HG03460 (cell line): Measurements from ENCODE around the gene BOLA2B.
A peak's percentile ranks its signal among the peaks of the same experiment; 100 is the strongest.
"Not testable (repeated sequence)": the region's sequence is repeated elsewhere in the genome, so short reads cannot be mapped to it uniquely, and the experiment has no call there.

ENCODE experiments used
- ATAC-seq: cut with Tn5 transposase; IDR thresholded peaks from one replicate; pipeline ENCODE4 v1.9.1; 2021; ENCODE audit not compliant: unreplicated experiment

The BOLA2B gene

DNA sequence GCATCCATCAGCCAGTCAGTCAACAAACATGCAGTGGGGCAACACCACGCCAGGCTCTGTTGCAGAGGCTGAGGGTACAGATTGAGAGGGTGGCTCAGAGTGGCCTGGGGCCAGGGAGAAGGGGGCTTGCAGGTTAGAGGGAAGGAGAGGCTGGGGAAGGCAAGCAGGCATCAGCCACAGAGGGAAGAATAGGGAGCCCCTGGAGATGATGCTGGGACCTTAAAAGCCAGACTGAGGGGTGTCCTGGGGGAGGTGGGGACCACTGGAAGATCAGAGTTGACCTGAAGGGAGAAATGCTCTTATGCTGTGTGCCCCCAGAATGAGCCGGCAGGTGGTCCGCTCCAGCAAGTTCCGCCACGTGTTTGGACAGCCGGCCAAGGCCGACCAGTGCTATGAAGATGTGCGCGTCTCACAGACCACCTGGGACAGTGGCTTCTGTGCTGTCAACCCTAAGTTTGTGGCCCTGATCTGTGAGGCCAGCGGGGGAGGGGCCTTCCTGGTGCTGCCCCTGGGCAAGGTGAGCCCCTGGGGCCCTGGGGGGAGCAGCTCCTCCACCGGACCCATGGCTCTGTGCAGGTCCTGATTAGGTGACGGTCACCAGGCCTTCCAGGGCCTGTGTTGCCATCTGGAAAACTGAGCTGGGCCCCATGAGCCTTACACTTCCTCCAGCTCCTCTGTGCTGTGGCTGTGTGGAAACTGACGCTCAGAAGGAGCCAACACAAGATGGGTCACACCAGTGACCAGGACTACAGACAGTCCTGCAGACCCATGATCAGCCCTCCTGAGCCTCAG, 8.4 kb downstream of the BOLA2B start:
- peak; percentile 4 for ATAC-seq

DNA sequence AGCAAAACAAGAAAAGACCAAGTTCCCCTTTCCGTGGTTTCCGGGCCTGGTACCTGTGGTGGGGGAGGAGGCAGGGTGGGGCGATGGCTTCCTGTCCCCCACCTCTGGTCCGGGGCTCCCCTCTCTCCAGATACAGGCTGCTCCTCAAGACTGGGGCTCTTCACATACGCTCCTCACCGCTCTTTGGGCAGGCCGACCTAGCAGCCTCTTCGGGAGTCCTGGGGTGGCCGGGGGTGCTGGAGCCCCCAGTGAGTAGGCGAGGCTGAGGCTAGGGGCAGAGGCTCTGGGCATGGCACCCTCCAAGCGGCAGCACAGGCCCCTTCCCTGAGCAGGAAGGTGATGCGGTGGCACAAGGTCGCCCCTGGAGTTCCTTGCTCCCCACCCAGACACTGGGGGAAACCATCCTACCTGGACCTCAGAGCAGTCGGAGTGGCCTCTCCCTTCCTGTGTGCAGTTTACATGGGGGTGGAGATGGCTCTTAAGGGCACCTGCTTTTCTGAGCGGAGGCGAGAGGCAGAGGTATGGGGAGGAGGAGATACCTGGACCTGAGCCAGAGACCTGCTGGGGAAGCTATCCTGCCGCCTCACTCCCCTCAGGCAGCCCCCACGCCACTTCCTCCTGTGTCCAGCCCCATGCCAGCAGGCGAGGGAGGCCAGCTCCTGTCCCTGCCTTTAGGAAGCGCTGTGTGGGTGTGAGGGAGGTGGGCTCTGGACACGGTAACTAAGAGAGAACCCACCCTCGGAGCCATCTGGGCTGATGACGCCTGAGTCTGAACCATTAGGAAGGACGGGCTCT, 9.2 kb downstream of the BOLA2B start:
- ATAC-seq: peak; percentile 37

DNA sequence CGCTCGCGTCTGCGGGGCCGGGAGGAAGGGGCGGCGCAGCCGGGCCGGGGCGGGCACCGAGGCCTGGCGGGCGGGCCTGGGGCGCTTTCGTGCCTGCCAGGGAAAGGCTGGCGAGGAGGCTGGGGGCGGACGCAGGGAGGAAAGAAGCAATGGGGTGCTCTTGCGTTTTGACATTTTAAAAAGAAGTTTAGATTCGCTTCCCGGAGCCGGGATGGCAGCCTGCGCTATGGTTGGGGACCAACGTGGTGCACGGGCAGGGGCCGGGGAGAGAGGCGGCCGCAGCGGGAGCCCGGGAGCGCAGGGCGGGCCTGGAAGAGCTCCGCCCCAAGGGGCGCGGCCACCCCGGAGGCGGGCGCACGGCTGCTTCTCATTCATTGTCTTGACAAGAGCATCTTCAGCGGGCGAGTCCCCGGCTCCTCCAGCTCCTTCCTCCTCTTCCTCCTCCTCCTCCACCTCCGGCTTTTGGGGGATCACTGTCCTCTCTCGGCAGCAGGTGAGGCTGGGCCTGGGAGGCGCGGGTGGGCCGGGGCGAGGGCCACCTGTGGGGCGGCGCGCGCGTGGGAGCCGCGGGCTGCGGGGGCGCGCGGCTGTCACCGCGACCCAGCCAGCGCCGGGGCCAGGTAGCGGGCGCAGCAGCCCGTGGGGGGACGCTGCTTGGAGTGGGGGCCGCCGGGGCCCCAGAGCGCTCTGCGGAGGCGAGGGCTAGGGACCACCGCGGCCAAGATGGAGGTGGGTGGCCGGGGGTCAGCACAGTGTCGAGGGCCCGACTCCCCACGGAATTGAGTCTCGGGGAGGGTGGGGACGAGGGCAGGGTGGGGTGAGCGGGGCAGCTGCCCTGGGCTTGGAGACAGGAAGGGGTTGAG, 10.0 kb downstream of the BOLA2B start, which contains the start of gene CORO1A:
CORO1A (plus strand) TSS at position 370 of the 863 bp plus-strand sequence. CDS start 1,608 bp downstream, outside the sequence.
- ATAC-seq: peak; percentile 48

- ATAC-seq: no peak
Measured at GRCh38 chr16:30180741-30181140, 12.7 kb downstream of the BOLA2B start.

DNA sequence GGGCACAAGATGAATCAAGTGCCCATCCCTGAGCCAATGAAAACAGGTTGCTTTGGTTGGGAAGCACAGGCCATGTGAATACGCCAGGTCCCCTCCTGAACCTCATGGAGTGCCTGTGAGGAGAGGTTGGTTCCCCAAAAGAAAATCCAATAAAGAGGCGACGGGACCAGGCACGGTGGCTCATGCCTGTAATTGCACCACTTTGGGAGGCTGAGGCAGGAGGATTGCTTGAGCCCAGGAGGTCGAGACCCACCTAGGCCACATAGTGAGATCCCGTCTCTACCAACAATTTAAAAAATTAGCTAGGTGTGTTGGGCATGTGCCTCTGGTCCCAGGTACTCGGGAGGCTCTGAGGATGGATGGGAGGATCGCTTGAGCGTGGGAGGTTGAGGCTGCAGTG, 13.5 kb downstream of the BOLA2B start:
- no peak for ATAC-seq

- ATAC-seq: no peak
Measured at GRCh38 chr16:30179195-30179594, 14.3 kb downstream of the BOLA2B start.

DNA sequence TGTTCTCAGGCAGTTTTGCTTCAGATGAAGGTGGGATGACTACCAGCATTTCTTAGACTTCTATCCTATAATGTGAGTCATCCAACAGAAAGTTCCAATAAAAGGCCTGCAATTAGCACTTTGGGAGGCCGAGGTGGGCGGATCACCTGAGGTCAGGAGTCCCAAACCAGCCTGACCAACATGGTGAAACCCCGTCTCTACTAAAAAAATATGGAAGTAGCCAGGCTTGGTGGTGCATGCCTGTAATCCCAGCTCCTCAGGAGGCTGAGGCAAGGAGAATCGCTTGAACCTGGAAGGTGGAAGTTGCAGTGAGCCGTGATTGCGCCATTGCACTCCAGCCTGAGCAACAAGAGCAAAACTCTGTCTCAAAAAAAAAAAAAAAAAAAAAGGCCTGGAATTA, 16.6 kb downstream of the BOLA2B start:
- ATAC-seq: not testable (repeated sequence)

DNA sequence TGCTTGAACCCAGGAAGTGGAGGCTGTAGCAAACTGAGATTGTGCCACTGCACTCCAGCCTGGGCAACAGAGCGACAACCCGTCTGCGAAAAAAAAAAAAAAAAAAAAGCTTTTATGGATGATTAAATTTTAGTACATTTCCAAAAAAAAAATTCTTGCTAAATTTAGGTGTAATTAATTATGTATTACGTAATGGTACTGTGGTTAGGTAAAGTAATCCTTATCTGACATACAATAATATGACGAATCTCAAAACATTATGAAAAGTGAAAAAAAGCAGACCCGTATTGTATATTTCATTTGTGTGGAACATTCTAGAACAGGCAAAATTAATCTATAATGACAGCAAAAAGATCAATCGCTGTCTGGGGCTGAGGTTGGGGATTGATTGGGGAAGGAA, 20.4 kb downstream of the BOLA2B start:
- ATAC-seq: no peak

GRCh38 chr16:30170145-30170544, 23.3 kb downstream of the BOLA2B start:
- not testable (repeated sequence) for ATAC-seq

GRCh38 chr16:30169416-30169815, 24.1 kb downstream of the BOLA2B start:
- ATAC-seq: not testable (repeated sequence)

- ATAC-seq: not testable (repeated sequence)
Measured at GRCh38 chr16:30168746-30169145, 24.7 kb downstream of the BOLA2B start.

- ATAC-seq: no peak
Measured at GRCh38 chr16:30166202-30166902, 27.1 kb downstream of the BOLA2B start.

DNA sequence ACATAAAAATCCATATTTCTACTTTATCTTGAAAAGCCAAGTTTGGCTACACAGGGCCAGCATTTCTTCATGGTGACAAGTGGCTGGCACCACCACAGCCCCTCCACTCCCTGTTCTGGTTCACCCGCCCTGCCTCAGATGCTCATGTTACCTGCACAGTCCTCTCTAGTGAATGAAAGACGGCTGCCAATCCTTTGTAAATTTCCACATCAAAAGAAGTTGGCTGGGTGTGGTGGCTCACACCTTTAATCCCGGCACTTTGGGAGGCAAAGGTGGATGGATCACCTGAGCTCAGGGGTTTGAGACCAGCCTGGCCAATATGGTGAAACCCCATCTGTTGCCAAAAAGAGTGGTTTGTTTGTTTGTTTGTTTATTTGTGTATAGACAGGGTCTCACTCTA, 29.9 kb downstream of the BOLA2B start:
- no peak for ATAC-seq

DNA sequence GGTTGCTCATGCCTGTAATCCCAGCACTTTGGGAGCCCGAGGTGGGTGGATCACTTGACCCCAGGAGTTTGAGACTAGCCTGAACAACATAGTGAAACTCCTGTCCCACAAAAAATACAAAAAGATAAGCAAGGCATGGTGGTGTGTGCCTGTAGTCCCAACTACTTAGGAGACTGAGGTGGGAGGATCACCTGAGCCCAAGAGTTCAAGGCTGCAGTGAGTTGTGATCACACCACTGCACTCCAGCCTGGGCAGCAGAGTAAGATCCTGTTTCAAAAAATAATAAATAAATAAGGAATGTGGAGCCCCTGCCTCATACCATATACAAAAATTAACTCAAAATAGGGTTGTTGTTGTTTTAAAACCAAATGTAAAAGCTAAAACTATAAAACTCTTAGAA, 36.3 kb downstream of the BOLA2B start:
- no peak for ATAC-seq

GRCh38 chr16:30155188-30155587, 38.3 kb downstream of the BOLA2B start:
- ATAC-seq: no peak

- no peak for ATAC-seq
Measured at GRCh38 chr16:30152517-30152916, 40.9 kb downstream of the BOLA2B start.

GRCh38 chr16:30151091-30151490, 42.4 kb downstream of the BOLA2B start:
- ATAC-seq: no peak

DNA sequence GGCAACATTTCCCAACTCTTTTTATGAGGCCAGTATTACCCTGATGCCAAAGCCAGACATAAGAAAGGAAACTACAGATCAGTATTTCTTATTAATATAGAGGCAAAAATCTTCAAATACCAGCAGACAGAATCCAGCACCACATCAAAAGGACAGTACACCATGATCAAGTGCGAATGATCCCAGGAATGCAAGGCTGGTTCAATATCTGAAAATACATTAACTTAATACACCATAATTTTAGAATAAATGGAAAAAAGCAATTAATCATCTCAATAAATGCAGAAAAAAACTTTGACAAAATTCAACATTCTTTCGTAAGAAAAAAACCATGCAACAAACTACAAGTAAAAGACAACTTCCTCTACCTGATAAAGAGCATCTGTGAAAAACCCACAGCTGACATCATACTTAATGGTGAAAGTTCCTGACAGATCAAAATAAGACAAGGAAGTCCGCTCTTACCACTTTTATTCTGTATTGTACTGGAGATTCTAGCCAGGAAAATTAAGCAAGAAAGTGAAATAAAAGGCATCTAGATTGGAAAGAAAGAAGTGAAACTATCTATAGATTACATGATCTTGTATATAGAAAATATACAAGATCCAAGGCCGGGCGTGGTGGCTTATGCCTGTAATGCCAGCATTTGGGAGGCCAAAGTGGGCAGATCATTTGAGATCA, 44.1 kb downstream of the BOLA2B start:
- ATAC-seq: no peak

GRCh38 chr16:30147843-30148510, 45.5 kb downstream of the BOLA2B start:
- no peak for ATAC-seq
